Colonic mucosa (tissue), 4 donors: ENCODE data around the gene BAIAP3. TPM values are rescaled to one million over a fixed set of nuclear protein-coding genes. Genes with fewer than 3 reads are reported as not detected.
"Not testable (repeated sequence)": the region's sequence is repeated elsewhere in the genome, so short reads cannot be mapped to it uniquely, and the experiment has no call there.

Experiments used
- DNase-seq: peaks from one replicate; pipeline ENCODE4 v3.0.0-alpha.2; 2020
- H3K27ac ChIP-seq: fragments of 200-600 bp; one replicate; pipeline ENCODE4 v1.8.0; 2021
- H3K27me3 ChIP-seq: fragments of 200-600 bp; one replicate; pipeline ENCODE4 v1.8.0; 2021
- H3K36me3 ChIP-seq: fragments of 200-600 bp; one replicate; pipeline ENCODE4 v1.8.0; 2021
- H3K4me1 ChIP-seq: fragments of 200-600 bp; one replicate; pipeline ENCODE4 v1.8.0; 2021; ENCODE audit warnings: mild to moderate bottlenecking
- H3K4me3 ChIP-seq: fragments of 200-600 bp; one replicate; pipeline ENCODE4 v1.8.0; 2021
- H3K9ac ChIP-seq, 2 donors: one replicate each; pipeline ENCODE4 v1.7.0; 2013; ENCODE audit warnings: control low read depth in 2 of 2, low read depth in 2 of 2, low read length in 2 of 2
- H3K9me3 ChIP-seq: fragments of 200-600 bp; one replicate; pipeline ENCODE4 v1.8.0; 2021
- intact Hi-C: fragments of 100-400 bp; cut with DNase I; formaldehyde crosslinking; loops from one replicate; pipeline ENCODE4 v1.14.1; 2022
- total RNA-seq, 2 donors: library from RNA; stranded (reverse); fragmentation: NEBNext Ultra II Directional in 1 of 2; extraction: Animal tissue kit (Norgen Biotek cat#: 25700) in 1 of 2; gene quantifications; one replicate each; pipeline ENCODE4 v1.2.1, GENCODE V29; 2021
- TF ChIP-seq, protein P1 (sequence below): fragments of 200-600 bp; IDR thresholded peaks from one replicate; pipeline ENCODE4 v1.8.0; 2022; ENCODE audit warnings: antibody characterized with exemption, mild to moderate bottlenecking
- donor health status: healthy.
- donor health status: DM: no; HTN: no; CAD: no.
- donor health status: DM: no; HTN: no; CAD: no.

Gene BAIAP3
- total RNA-seq, 2 donors from 2014 or later = 5.5 to 9.8 TPM

DNA sequence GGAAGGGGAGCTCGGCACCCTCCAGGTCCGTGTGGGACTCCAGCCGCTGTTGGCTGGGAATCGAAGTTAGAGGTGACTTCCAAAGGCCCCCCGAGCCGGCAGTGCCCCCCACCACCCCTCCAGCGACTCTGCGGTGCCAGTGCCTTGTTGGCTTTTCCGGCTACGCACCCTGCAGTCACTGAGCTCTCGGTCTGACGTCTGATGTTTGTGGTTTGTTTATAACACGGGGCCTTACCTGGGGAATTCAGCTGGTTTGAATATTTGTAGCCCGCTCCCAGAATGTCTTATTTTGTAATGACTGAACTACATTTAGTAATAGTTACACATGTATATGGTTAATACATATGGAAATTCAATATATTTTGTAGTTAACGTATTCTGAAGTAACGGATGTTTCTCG lies 7.1 kb upstream of the BAIAP3 start:
- Histone ChIP-seq H3K9ac (no peak overlapping the region), H3K27me3 (no peaks in the 10 kb centered on the region), H3K4me3 (no peak overlapping the region), H3K4me1 (peaks cover 3% of the 10 kb centered on the region), H3K9me3 (no peaks in the 10 kb centered on the region), H3K36me3 (peaks cover 13% of the 10 kb centered on the region), H3K27ac (no peak overlapping the region)
- TF ChIP-seq, protein P1, sequence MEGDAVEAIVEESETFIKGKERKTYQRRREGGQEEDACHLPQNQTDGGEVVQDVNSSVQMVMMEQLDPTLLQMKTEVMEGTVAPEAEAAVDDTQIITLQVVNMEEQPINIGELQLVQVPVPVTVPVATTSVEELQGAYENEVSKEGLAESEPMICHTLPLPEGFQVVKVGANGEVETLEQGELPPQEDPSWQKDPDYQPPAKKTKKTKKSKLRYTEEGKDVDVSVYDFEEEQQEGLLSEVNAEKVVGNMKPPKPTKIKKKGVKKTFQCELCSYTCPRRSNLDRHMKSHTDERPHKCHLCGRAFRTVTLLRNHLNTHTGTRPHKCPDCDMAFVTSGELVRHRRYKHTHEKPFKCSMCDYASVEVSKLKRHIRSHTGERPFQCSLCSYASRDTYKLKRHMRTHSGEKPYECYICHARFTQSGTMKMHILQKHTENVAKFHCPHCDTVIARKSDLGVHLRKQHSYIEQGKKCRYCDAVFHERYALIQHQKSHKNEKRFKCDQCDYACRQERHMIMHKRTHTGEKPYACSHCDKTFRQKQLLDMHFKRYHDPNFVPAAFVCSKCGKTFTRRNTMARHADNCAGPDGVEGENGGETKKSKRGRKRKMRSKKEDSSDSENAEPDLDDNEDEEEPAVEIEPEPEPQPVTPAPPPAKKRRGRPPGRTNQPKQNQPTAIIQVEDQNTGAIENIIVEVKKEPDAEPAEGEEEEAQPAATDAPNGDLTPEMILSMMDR = no peak
- no peak for DNase-seq
- intact Hi-C loops = no loop called here

DNA sequence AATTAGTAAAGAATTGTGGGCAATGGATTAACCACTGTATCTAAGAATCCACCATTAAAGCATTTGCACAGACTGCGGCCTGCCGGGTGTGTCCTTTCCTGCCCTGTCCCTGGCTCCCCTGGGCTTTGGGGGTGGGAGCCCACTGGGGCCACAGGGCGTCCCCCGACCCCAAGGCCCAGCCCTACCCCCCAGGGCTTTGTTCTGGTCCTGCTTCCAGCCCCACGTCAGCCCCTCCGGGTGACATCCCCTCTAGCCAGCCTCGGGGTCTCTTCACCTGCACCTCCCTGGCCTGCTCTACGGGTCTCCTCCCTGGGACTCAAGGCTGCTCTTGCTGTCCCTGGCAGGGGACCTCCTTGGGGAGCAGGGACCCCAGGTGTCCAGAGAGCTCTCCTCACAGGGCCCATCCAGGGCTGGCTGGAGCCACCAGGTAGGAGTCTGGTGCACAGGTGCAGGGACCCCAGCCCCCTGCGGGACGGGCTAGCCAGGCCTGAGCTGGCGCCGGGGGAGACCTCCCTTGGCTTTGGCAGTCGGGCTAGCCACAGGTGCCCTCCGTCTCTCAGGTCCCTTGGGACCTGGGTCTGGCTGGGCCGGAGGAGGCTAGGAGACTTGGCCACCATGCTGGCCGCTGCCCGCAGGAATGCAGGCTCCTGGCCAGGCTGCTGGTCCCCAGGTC lies 6.4 kb upstream of the BAIAP3 start:
- intact Hi-C loops = no loop called here
- no peak overlapping the region for H3K27ac ChIP-seq
- H3K9me3 ChIP-seq = no peaks in the 10 kb centered on the region
- H3K4me1 ChIP-seq = peaks cover 10% of the 10 kb centered on the region
- no peak for DNase-seq
- peaks cover 6% of the 10 kb centered on the region for H3K27me3 ChIP-seq
- H3K4me3 ChIP-seq = no peak overlapping the region
- H3K36me3 ChIP-seq = peaks cover 13% of the 10 kb centered on the region
- no peak overlapping the region for H3K9ac ChIP-seq
- TF ChIP-seq, protein P1 = no peak

DNA sequence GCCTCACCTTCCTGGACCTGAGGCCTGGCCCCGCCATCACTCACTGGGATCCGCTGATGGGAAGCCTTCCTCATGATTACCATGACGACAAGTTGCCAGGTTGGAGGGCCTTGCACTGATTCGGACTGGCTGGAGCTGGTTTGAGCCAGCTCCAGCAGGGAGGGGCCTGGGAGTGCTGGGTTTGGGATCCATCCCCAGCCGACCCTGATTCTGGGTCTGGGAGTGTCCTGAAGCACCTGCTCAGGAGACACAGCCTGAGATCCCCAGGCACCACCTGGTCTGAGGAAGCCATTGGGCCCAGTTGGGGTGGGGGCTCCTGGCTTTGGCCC lies 5.9 kb upstream of the BAIAP3 start:
- Histone ChIP-seq H3K9ac (no peak overlapping the region), H3K4me3 (no peak overlapping the region), H3K4me1 (peaks cover 13% of the 10 kb centered on the region), H3K27me3 (peaks cover 11% of the 10 kb centered on the region), H3K9me3 (no peaks in the 10 kb centered on the region), H3K27ac (no peak overlapping the region), H3K36me3 (peaks cover 13% of the 10 kb centered on the region)
- intact Hi-C loops = no loop called here
- no peak for DNase-seq
- TF ChIP-seq, protein P1 = no peak

DNA sequence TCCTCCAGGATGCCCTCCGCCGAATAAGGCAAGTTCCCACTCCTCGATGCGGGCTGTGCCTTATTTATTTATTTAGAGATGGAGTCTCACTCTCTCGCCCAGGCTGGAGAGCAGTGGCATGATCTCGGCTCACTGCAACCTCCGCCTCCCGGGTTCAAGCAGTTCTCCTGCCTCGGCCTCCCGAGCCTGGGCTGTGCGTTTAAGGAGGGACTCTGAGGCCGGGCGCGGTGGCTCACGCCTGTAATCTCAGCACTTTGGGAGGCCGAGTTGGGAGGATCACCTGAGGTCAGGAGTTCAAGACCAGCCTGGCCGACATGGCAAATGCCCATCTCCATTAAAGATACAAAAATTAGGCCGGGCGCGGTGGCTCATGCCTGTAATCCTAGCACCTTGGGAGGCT lies 5.3 kb upstream of the BAIAP3 start:
- H3K9ac ChIP-seq, H3K27ac ChIP-seq, intact Hi-C loops, H3K4me3 ChIP-seq, DNase-seq, H3K9me3 ChIP-seq: not testable (repeated sequence)
- Histone ChIP-seq H3K36me3 (peaks cover 12% of the 10 kb centered on the region), H3K4me1 (peaks cover 13% of the 10 kb centered on the region), H3K27me3 (peaks cover 16% of the 10 kb centered on the region)

DNA sequence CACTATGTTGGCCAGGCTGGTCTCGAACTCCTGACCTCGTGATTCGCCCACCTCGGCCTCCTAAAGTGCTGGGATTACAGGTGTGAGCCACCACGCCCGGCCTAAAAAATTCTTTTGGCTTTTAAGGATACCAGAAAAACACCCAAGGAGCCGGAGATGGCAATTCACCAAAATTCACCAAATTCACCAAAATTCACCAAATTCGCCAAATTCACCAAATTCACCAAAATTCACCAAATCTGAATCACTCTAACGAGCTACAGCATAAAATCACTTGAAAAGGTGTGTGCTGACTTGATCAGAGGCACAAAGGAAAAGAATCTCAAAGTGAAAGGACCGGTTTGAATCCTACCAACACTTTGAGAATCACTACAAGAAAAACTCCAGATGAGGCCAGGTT lies 4.5 kb upstream of the BAIAP3 start:
- H3K9me3 ChIP-seq, DNase-seq, H3K27ac ChIP-seq, H3K36me3 ChIP-seq, H3K9ac ChIP-seq, H3K4me3 ChIP-seq, intact Hi-C loops: not testable (repeated sequence)
- H3K27me3 ChIP-seq = peaks cover 24% of the 10 kb centered on the region
- peaks cover 17% of the 10 kb centered on the region for H3K4me1 ChIP-seq

DNA sequence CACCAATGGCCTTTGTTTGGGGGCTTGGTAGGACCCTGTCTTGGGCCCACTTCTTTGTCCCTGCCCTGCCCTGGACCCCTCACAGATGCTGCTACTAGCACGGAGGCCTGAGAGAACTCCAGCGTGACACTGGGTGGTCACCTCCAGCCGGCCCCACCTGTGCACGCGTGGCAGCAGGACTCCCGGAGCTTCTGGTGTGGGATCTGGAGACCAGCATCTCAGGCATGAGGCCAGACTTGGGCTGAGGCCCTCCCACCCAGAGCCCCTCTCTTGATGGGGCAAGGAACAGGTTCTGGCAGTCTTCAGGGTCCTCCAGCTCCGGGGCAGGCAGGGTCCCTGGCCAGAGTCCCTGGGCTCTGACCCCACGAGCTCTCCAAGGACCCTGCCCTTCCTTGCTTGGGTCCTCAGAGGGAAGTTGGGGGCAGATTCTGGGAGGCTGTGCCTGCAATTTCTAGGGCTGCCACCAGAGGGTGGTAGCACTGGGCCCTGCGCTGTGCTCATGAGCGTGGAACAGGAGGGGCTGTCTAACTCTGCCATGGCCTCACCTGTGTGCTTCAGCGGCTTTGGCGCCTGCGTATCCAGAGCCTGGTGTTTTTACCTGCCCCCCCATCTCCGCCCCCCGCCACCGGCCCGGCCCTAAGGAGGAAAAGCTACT lies 3.1 kb upstream of the BAIAP3 start:
- intact Hi-C loops = no loop called here
- H3K36me3 ChIP-seq = no peaks in the 10 kb centered on the region
- DNase-seq = no peak
- no peaks in the 10 kb centered on the region for H3K9me3 ChIP-seq
- no peak overlapping the region for H3K9ac ChIP-seq
- H3K4me3 ChIP-seq = no peak overlapping the region
- peaks cover 19% of the 10 kb centered on the region for H3K4me1 ChIP-seq
- TF ChIP-seq, protein P1 = peak; percentile 37
- no peak overlapping the region for H3K27ac ChIP-seq
- peaks cover 39% of the 10 kb centered on the region for H3K27me3 ChIP-seq
